ENCODE results near the gene PRDX1.
"Not testable (repeated sequence)": the region's sequence is repeated elsewhere in the genome, so short reads cannot be mapped to it uniquely, and the experiment has no call there.

PRDX1 gene

DNA sequence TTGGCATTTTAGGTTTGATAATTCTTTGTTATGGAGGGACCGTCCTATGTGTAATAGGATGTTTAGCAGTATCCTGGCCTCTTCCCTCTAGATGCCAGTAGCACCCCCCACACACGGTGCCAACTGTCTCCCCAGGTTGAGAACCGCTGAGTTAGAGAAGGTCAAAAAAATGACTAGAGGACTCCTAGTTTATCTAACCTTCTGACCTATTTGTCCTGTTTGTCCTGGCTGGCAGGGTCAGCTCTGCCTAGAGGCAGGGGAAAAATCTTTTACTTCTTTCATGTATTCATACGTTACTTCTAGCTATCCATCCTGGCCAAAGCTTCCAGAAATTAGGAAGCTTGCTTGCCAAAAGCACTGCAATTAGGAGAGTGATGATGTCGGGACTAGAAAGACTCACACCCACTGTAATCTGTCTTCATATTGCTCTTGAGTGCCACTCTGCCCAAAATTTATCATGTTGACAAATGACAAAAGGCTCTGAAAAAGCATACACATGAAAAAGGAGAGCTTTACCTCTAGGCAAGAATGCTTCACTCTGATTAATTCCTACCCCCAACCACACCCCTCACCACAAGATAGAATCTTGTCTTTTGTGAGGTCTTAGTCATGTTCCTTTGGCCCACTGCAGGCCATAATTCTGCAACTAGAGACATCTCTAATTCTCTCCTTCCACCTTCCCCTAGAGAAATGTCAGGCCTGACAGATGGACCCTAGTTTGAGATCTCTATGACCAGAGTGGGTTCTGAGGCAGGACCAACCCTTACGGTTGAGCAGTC is 14.5 kb upstream of the PRDX1 start:
- DNase-seq, result no peak

DNA sequence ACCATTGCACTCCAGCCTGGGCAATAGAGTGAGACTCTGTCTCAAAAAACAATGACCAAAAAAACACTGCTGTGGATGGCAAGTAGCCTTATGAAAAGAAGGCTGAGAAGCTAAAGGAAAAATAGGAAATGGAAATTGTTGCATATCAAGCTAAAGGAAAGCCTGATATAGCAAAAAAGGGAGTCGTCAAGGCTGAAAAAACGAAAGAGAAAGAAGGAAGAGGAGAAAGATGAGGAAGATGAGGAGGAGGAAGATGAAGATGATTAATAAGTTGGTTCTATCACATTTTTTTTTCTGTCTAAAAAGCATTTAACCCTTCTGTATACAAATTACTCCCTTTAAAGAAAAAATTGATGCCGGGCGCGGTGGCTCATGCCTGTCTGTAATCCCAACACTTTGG is 10.2 kb upstream of the PRDX1 start:
- DNase-seq, result no peak

GRCh38 chr1:45530632-45531135 is 9.0 kb upstream of the PRDX1 start:
- DNase-seq, result no peak

- no peak for DNase-seq
Measured at GRCh38 chr1:45526135-45526644, 4.5 kb upstream of the PRDX1 start.

DNA sequence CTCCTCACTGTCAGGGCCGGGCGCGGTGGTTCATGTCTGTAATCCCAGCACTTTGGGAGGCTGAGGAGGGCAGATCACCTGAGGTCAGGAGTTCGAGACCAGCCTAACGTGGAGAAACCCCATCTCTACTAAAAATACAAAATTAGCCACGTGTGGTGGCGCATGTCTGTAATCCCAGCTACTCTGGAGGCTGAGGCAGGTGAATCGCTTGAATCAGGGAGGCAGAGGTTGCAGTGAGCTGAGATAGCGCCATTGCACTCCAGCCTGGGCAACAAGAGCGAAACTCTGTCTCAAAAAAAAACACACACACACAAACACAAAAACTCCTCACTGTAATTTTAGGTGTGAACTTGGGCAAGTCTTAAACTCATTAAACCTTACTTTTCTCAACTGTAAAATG is 2.3 kb upstream of the PRDX1 start:
- DNase-seq, result not testable (repeated sequence)

DNA sequence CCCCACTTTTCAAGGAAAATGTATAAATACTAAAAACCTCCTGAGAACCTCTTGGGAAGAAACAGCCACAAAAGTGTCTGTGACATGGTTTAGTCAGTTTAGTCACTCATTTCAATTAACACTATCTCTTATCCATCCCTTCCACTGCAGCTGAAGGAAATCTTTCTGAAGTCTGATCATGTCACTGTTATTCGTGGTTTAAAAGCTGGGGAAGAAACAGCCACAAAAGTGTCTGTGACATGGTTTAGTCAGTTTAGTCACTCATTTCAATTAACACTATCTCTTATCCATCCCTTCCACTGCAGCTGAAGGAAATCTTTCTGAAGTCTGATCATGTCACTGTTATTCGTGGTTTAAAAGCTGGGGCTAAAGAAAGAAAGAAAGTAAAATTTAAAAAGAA is 1.8 kb upstream of the PRDX1 start:
- DNase-seq, result not testable (repeated sequence)

- no peak for DNase-seq
Measured at GRCh38 chr1:45522324-45523104, 830 bp upstream of the PRDX1 start.

DNA sequence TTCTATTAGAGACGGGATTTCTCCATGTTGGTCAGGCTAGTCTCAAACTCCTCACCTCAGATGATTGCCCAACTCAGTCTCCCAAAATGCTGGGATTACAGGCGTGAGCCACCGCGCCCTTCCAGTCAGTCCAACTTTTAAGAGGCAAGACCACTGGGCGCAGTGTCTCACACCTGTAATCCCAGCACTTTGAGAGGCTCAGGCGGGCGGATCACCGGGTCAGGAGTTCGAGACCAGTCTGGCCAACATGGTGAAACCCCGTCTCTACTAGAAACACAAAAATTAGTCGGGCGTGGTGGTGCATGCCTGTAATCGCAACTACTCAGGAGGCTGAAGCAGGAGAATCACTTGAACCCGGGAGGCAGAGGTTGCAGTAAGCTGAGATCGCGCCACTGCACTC is 1.9 kb downstream of the PRDX1 start:
- not testable (repeated sequence) for DNase-seq

DNA sequence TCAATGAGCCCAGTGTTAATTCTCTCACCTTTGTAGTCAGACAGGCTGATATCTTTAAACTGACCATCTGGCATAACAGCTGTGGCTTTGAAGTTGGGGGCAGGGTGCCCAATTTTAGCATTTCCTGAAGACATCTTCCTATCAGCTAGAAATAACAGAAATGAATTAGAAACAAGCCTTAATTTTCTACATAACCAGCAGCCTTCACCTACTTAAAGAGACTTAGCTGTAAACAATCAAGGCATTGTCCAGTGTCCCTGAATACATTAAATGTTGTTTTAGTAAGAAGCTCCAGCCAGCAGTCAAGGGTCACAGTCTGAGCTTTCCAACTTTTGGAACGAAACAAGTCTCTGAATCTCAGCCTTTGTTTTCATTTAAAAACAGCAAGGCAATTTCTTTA is 2.8 kb downstream of the PRDX1 start:
- DNase-seq, result no peak

- DNase-seq, result not testable (repeated sequence)
Measured at GRCh38 chr1:45518366-45518765, 3.3 kb downstream of the PRDX1 start.

GRCh38 chr1:45516465-45516864 is 5.2 kb downstream of the PRDX1 start:
- no peak for DNase-seq

GRCh38 chr1:45516036-45516435 is 5.6 kb downstream of the PRDX1 start:
- no peak for DNase-seq

- DNase-seq, result not testable (repeated sequence)
Measured at GRCh38 chr1:45513532-45514260, 8.0 kb downstream of the PRDX1 start.

DNA sequence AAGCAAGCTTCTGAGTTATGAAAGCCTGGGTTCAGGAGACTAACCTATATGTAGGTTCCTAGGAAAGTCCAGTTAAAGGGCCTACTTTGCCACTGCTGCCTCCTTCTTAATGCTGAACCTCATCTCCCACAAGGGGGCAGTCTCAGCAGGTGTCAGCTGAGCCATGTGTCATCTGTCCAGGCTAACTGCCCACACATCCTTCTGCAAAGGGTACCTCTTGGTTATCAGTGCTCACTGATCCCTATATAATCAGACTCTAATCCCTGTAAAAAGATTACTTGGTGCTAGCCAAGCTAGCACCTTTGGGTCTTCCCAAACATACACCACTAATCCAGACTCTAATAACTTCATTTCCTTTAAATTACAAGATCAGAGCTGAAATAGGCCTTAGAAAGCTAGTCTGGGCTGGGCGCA is 9.0 kb downstream of the PRDX1 start:
- peak; percentile 20 for DNase-seq

- DNase-seq, result no peak
Measured at GRCh38 chr1:45510972-45511527, 10.6 kb downstream of the PRDX1 start.

GRCh38 chr1:45510036-45510971 is 11.4 kb downstream of the PRDX1 start:
- no peak for DNase-seq

DNA sequence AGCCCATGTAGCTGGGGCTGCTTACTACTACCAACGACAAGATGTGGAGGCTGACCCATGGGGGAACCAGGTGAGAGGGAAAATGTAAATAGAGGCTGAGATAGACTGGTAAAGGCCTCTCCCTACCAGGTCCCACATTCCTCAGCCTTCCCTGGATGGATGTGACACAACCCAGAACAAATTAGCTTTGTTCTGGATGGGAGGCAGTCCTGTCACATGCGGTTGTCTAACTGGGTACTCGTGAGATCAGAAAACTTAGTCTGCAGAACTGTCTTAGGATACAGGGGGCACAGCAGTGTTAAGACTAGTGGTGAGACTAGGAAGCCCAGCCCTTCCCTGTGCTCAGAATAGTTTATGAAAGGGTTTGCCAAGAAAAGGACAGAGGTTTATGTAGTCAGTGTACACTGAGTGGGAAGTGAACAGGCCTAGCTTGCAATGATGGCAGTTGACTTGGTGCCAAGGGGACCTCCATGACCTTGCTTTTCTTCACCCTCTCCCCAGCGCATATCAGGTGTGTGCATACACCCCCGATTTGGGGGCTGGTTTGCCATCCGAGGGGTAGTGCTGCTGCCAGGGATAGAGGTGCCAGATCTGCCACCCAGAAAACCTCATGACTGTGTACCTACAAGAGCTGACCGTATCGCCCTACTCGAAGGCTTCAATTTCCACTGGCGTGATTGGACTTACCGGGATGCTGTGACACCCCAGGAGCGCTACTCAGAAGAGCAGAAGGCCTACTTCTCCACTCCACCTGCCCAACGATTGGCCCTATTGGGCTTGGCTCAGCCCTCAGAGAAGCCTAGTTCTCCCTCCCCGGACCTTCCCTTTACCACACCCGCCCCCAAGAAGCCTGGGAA is 13.2 kb downstream of the PRDX1 start:
- DNase-seq, result no peak

DNA sequence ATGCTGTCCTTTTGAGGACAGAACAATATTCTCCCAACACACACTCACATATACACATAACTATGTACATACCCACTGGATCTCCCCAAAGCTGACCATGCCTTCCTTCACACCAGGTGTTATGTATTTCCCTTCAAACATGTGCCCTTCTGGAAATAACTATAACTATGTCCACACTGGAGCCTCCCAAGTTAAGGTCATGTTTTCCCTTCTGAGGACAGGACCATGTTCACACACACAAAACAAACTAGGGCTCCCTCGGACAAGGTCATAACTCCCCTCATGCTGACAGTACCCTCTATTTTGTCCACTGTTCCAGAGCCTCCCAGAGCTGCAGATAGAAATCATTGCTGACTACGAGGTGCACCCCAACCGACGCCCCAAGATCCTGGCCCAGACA is 13.8 kb downstream of the PRDX1 start:
- no peak for DNase-seq

GRCh38 chr1:45507195-45507594 is 14.5 kb downstream of the PRDX1 start:
- DNase-seq, result no peak
